Naive thymus-derived CD4-positive, alpha-beta T cell (primary cell): Measurements from ENCODE around the gene DAGLA. TPM values are rescaled to one million over a fixed set of nuclear protein-coding genes. Genes with fewer than 3 reads are reported as not detected.

Experiments used
- ATAC-seq: fragments of 150-1000 bp; cut with Tn5 transposase; 2 replicates; pipeline ENCODE4 v1.10.0; 2021; ENCODE audit warnings: mild to moderate bottlenecking, moderate library complexity
- CTCF ChIA-PET: fragments of 350-600 bp; sonication (Branson Sonifier 250); formaldehyde crosslinking; loops from one replicate; lab custom pipeline; 2021; ENCODE audit warnings: antibody characterized with exemption; lab: Charles Lee
- POLR2A ChIA-PET: fragments of 350-600 bp; sonication (Branson Sonifier 250); formaldehyde crosslinking; loops from one replicate; lab custom pipeline; 2021; ENCODE audit warnings: antibody characterized with exemption, inconsistent platforms; lab: Charles Lee
- DNase-seq, 9 donors: peaks; one replicate each; pipeline versions ENCODE4 v3.0.0 to v3.0.0-alpha.2; 2020 to 2022; ENCODE audit warnings: mixed read lengths in 1 of 9
- H3K27ac ChIP-seq: one replicate; pipeline ENCODE4 v1.7.0; 2013; ENCODE audit warnings: mild to moderate bottlenecking, low read depth, low read length, moderate library complexity
- H3K27me3 ChIP-seq, 2 donors: one replicate each; pipeline ENCODE4 v1.7.0; 2013; ENCODE audit warnings: low read length in 2 of 2, mild to moderate bottlenecking in 2 of 2, moderate library complexity in 2 of 2; ENCODE audit not compliant: control insufficient read depth in 2 of 2, insufficient read depth in 2 of 2
- H3K36me3 ChIP-seq, 3 experiments: 1 replicate in 2 of 3; 2 replicates in 1 of 3; pipeline ENCODE4 v1.7.0; 2013; ENCODE audit warnings: low read length in 3 of 3, mild to moderate bottlenecking in 3 of 3, moderate library complexity in 1 of 3; ENCODE audit not compliant: insufficient read depth in 3 of 3, control insufficient read depth in 2 of 3
- H3K4me1 ChIP-seq, 2 donors: one replicate each; pipeline ENCODE4 v1.7.0; 2013; ENCODE audit warnings: low read length in 2 of 2, mild to moderate bottlenecking in 2 of 2, moderate library complexity in 1 of 2; ENCODE audit not compliant: control insufficient read depth in 2 of 2, insufficient read depth in 2 of 2
- H3K4me3 ChIP-seq: 2 replicates; pipeline ENCODE4 v1.7.0; 2013; ENCODE audit warnings: mild to moderate bottlenecking, low read length
- H3K9me3 ChIP-seq, 3 experiments: 1 replicate in 2 of 3; 2 replicates in 1 of 3; pipeline ENCODE4 v1.7.0; 2013; ENCODE audit warnings: low read length in 3 of 3; ENCODE audit not compliant: control insufficient read depth in 2 of 3
- H3K27ac Mint-ChIP-seq, 9 donors: one replicate each; pipeline ENCODE4 v1.8.0; 2020 to 2022; ENCODE audit warnings: mixed read lengths in 9 of 9, mild to moderate bottlenecking in 8 of 9, moderate library complexity in 5 of 9, inconsistent platforms in 2 of 9
- H3K27me3 Mint-ChIP-seq, 5 donors: one replicate each; pipeline ENCODE4 v1.8.0; 2021 to 2022; ENCODE audit warnings: mixed read lengths in 5 of 5, mild to moderate bottlenecking in 1 of 5
- H3K36me3 Mint-ChIP-seq, 5 donors: one replicate each; pipeline ENCODE4 v1.8.0; 2020 to 2022; ENCODE audit warnings: mixed read lengths in 5 of 5, mild to moderate bottlenecking in 3 of 5, inconsistent platforms in 1 of 5
- H3K4me1 Mint-ChIP-seq, 7 donors: one replicate each; pipeline ENCODE4 v1.8.0; 2020 to 2022; ENCODE audit warnings: mixed read lengths in 7 of 7, mild to moderate bottlenecking in 3 of 7, inconsistent platforms in 1 of 7
- H3K4me3 Mint-ChIP-seq, 10 donors: one replicate each; pipeline ENCODE4 v1.8.0; 2020 to 2022; ENCODE audit warnings: mild to moderate bottlenecking in 10 of 10, mixed read lengths in 10 of 10, moderate library complexity in 6 of 10, inconsistent platforms in 2 of 10
- H3K9me3 Mint-ChIP-seq, 11 donors: one replicate each; pipeline ENCODE4 v1.8.0; 2020 to 2022; ENCODE audit warnings: mixed read lengths in 11 of 11, mild to moderate bottlenecking in 4 of 11, inconsistent platforms in 1 of 11, moderate library complexity in 1 of 11
- intact Hi-C, 2 donors: fragments of 100-400 bp; cut with micrococcal nuclease; formaldehyde crosslinking; loops; one replicate each; pipeline ENCODE4 v1.15.1; 2023
- polyA plus RNA-seq, 2 donors: library from polyadenylated mRNA; unstranded; fragments of 300-500 nt; fragmentation: Illumina TruSeq; gene quantifications; one replicate each; pipeline ENCODE4 v1.2.3, GENCODE V29; 2021
- total RNA-seq, 6 experiments: library from RNA in 5 of 6; stranded (reverse) in 5 of 6; gene quantifications; 1 replicate in 5 of 6; 2 replicates in 1 of 6; pipeline ENCODE4 v1.2.3 and lab custom pipeline; 2021 to 2026

DAGLA gene
- total and polyA plus RNA-seq, 7 experiments from 2014 or later = 0.15 to 2.1 (median 0.26) TPM

GRCh38 chr11:61710019-61710418 is 29.8 kb downstream of the DAGLA start:
- Histone ChIP-seq H3K4me3 (no peak overlapping the region), H3K27ac (no peak overlapping the region), H3K36me3 (no peaks in the 10 kb centered on the region), H3K4me1 (no peaks in the 10 kb centered on the region), H3K27me3 (no peaks in the 10 kb centered on the region), H3K9me3 (no peaks in the 10 kb centered on the region)
- H3K4me3 Mint-ChIP-seq = no peak overlapping the region
- peaks cover 0 to 4% (median 0%) of the 10 kb centered on the region in 5 donors for H3K27me3 Mint-ChIP-seq
- H3K9me3 Mint-ChIP-seq = no peaks in the 10 kb centered on the region
- intact Hi-C loops = no loop called here
- CTCF ChIA-PET = interaction anchor here (0.8 to 1.3 kb wide), 2 partner anchors 10 to 26 kb away, joined by 3 to 4 read pairs; no protein-coding TSS in a partner anchor
- H3K27ac Mint-ChIP-seq = no peak overlapping the region
- no peaks in the 10 kb centered on the region for H3K36me3 Mint-ChIP-seq
- DNase-seq = no peak
- ATAC-seq = no peak
- peaks cover 0 to 6% (median 0%) of the 10 kb centered on the region in 7 donors for H3K4me1 Mint-ChIP-seq
- POLR2A ChIA-PET = no interaction called here

GRCh38 chr11:61711037-61711436 is 30.8 kb downstream of the DAGLA start:
- H3K4me1 ChIP-seq = no peaks in the 10 kb centered on the region
- Mint-ChIP-seq H3K27ac (no peak overlapping the region), H3K36me3 (no peaks in the 10 kb centered on the region), H3K27me3 (peaks cover 0 to 4% (median 0%) of the 10 kb centered on the region in 5 donors), H3K9me3 (no peaks in the 10 kb centered on the region), H3K4me1 (peaks cover 0 to 4% (median 0%) of the 10 kb centered on the region in 7 donors), H3K4me3 (no peak overlapping the region)
- no peaks in the 10 kb centered on the region for H3K9me3 ChIP-seq
- H3K4me3 ChIP-seq = no peak overlapping the region
- CTCF ChIA-PET = no interaction called here
- ATAC-seq (no peak), DNase-seq (no peak)
- no peaks in the 10 kb centered on the region for H3K36me3 ChIP-seq
- no peaks in the 10 kb centered on the region for H3K27me3 ChIP-seq
- no peak overlapping the region for H3K27ac ChIP-seq
- POLR2A ChIA-PET = no interaction called here
- intact Hi-C loops = no loop called here

- Histone ChIP-seq H3K36me3 (no peaks in the 10 kb centered on the region), H3K9me3 (no peaks in the 10 kb centered on the region), H3K4me3 (no peak overlapping the region), H3K27ac (no peak overlapping the region), H3K4me1 (no peaks in the 10 kb centered on the region), H3K27me3 (no peaks in the 10 kb centered on the region)
- Mint-ChIP-seq H3K36me3 (no peaks in the 10 kb centered on the region), H3K4me3 (no peak overlapping the region), H3K4me1 (peaks cover 0 to 8% (median 0%) of the 10 kb centered on the region in 7 donors), H3K9me3 (no peaks in the 10 kb centered on the region), H3K27me3 (peaks cover 0 to 5% (median 0%) of the 10 kb centered on the region in 5 donors), H3K27ac (no peak overlapping the region)
- ChIA-PET POLR2A (no interaction called here), CTCF (no interaction called here)
- DNase-seq (no peak), ATAC-seq (no peak)
- intact Hi-C loops = no loop called here
Observed at GRCh38 chr11:61711498-61711897, 31.3 kb downstream of the DAGLA start.

- H3K9me3 Mint-ChIP-seq = no peaks in the 10 kb centered on the region
- ChIA-PET CTCF (no interaction called here), POLR2A (no interaction called here)
- ATAC-seq (no peak), DNase-seq (no peak)
- peaks cover 0 to 8% (median 0%) of the 10 kb centered on the region in 7 donors for H3K4me1 Mint-ChIP-seq
- no peaks in the 10 kb centered on the region for H3K36me3 Mint-ChIP-seq
- intact Hi-C loops = no loop called here
- Histone ChIP-seq H3K4me3 (no peak overlapping the region), H3K27me3 (no peaks in the 10 kb centered on the region), H3K36me3 (no peaks in the 10 kb centered on the region), H3K27ac (no peak overlapping the region), H3K4me1 (no peaks in the 10 kb centered on the region), H3K9me3 (no peaks in the 10 kb centered on the region)
- H3K27me3 Mint-ChIP-seq = peaks cover 0 to 6% (median 0%) of the 10 kb centered on the region in 5 donors
- no peak overlapping the region for H3K27ac Mint-ChIP-seq
- H3K4me3 Mint-ChIP-seq = no peak overlapping the region
Observed at GRCh38 chr11:61712314-61712713, 32.1 kb downstream of the DAGLA start.

GRCh38 chr11:61712846-61713245 is 32.7 kb downstream of the DAGLA start:
- H3K4me1 ChIP-seq = no peaks in the 10 kb centered on the region
- POLR2A ChIA-PET = no interaction called here
- no peaks in the 10 kb centered on the region for H3K36me3 ChIP-seq
- no peaks in the 10 kb centered on the region for H3K9me3 ChIP-seq
- H3K27ac ChIP-seq = no peak overlapping the region
- H3K4me1 Mint-ChIP-seq = peaks cover 0 to 8% (median 0%) of the 10 kb centered on the region in 7 donors
- DNase-seq (no peak), ATAC-seq (no peak)
- no peaks in the 10 kb centered on the region for H3K9me3 Mint-ChIP-seq
- H3K27me3 Mint-ChIP-seq = peaks cover 0 to 6% (median 0%) of the 10 kb centered on the region in 5 donors
- no peaks in the 10 kb centered on the region for H3K27me3 ChIP-seq
- H3K27ac Mint-ChIP-seq = no peak overlapping the region
- no peak overlapping the region for H3K4me3 ChIP-seq
- CTCF ChIA-PET = no interaction called here
- intact Hi-C loops = no loop called here
- H3K4me3 Mint-ChIP-seq = no peak overlapping the region
- H3K36me3 Mint-ChIP-seq = no peaks in the 10 kb centered on the region

- Histone ChIP-seq H3K27ac (no peak overlapping the region), H3K27me3 (no peaks in the 10 kb centered on the region), H3K9me3 (no peaks in the 10 kb centered on the region), H3K36me3 (no peaks in the 10 kb centered on the region), H3K4me3 (no peak overlapping the region), H3K4me1 (no peaks in the 10 kb centered on the region)
- intact Hi-C loops = no loop called here
- DNase-seq (no peak), ATAC-seq (no peak)
- CTCF ChIA-PET = no interaction called here
- POLR2A ChIA-PET = no interaction called here
- Mint-ChIP-seq H3K4me3 (no peak overlapping the region), H3K36me3 (no peaks in the 10 kb centered on the region), H3K4me1 (peaks cover 0 to 8% (median 0%) of the 10 kb centered on the region in 7 donors), H3K27me3 (peaks cover 0 to 6% (median 0%) of the 10 kb centered on the region in 5 donors), H3K9me3 (no peaks in the 10 kb centered on the region), H3K27ac (no peak overlapping the region)
Observed at GRCh38 chr11:61713464-61713863, 33.3 kb downstream of the DAGLA start.

- intact Hi-C loops = no loop called here
- H3K9me3 Mint-ChIP-seq = no peaks in the 10 kb centered on the region
- DNase-seq (no peak), ATAC-seq (no peak)
- POLR2A ChIA-PET = no interaction called here
- Histone ChIP-seq H3K4me3 (no peak overlapping the region), H3K4me1 (no peaks in the 10 kb centered on the region), H3K36me3 (no peaks in the 10 kb centered on the region), H3K27me3 (no peaks in the 10 kb centered on the region), H3K9me3 (no peaks in the 10 kb centered on the region), H3K27ac (no peak overlapping the region)
- H3K4me3 Mint-ChIP-seq = no peak overlapping the region
- CTCF ChIA-PET = interaction anchor here (0.7 kb wide), 1 partner anchor 23 kb away, joined by 3 read pairs; no protein-coding TSS in a partner anchor
- H3K27me3 Mint-ChIP-seq = peaks cover 0 to 6% (median 0%) of the 10 kb centered on the region in 5 donors
- H3K27ac Mint-ChIP-seq = no peak overlapping the region
- peaks cover 0 to 8% (median 0%) of the 10 kb centered on the region in 7 donors for H3K4me1 Mint-ChIP-seq
- H3K36me3 Mint-ChIP-seq = no peaks in the 10 kb centered on the region
Observed at GRCh38 chr11:61713906-61714305, 33.7 kb downstream of the DAGLA start.
